PC-9 (cell line): Measurements from ENCODE around the gene IRF1. TPM values are rescaled to one million over a fixed set of nuclear protein-coding genes. Genes with fewer than 3 reads are reported as not detected.

Experiments used
- BruUV-seq: library from RNA; stranded (reverse); fragments of 400-500 nt; replicated peaks from 2 replicates; lab custom pipeline; 2021; lab: Mats Ljungman, UMichigan
- CTCF ChIA-PET: fragments of 300-600 bp; sonication (Branson Sonifier 250); formaldehyde crosslinking; loops from one replicate; lab custom pipeline; 2022; ENCODE audit warnings: antibody characterized with exemption; lab: Charles Lee
- POLR2A ChIA-PET: fragments of 300-600 bp; sonication (Branson Sonifier 250); formaldehyde crosslinking; loops from one replicate; lab custom pipeline; 2022; ENCODE audit warnings: antibody characterized with exemption; ENCODE audit not compliant: unreplicated experiment; lab: Charles Lee
- DNase-seq, 2 experiments: peaks; one replicate each; pipeline versions ENCODE4 v3.0.0 to v3.0.0-alpha.2; 2015 to 2022; ENCODE audit warnings: mixed read lengths in 1 of 2
- H2AFZ ChIP-seq: fragments of 200-600 bp; sonication (generic); 2 replicates; pipeline ENCODE4 v1.8.1; 2017; ENCODE audit warnings: antibody characterized with exemption
- H3F3A ChIP-seq: fragments of 200-600 bp; sonication (generic); 2 replicates; pipeline ENCODE4 v1.8.1; 2017; ENCODE audit warnings: antibody characterized with exemption, mild to moderate bottlenecking, low read depth; ENCODE audit not compliant: insufficient read depth
- H3K27ac ChIP-seq: fragments of 200-600 bp; sonication (generic); 2 replicates; pipeline ENCODE4 v1.6.1; 2016; ENCODE audit warnings: mixed run types
- H3K27me3 ChIP-seq: fragments of 200-600 bp; sonication (generic); 2 replicates; pipeline ENCODE4 v1.6.1; 2016; ENCODE audit warnings: low read depth, mixed run types; ENCODE audit not compliant: insufficient read depth
- H3K36me3 ChIP-seq: fragments of 200-600 bp; sonication (generic); 2 replicates; pipeline ENCODE4 v1.6.1; 2016; ENCODE audit warnings: low read depth, mixed run types
- H3K4me1 ChIP-seq: fragments of 200-600 bp; sonication (generic); replicated peaks from 2 replicates; pipeline ENCODE4 v1.6.1; 2016; ENCODE audit warnings: mixed run types; ENCODE audit not compliant: insufficient read depth
- H3K4me2 ChIP-seq: fragments of 200-600 bp; sonication (generic); 2 replicates; pipeline ENCODE4 v1.6.1; 2017; ENCODE audit warnings: mixed run types
- H3K4me3 ChIP-seq: fragments of 200-600 bp; sonication (generic); 2 replicates; pipeline ENCODE4 v1.6.1; 2016; ENCODE audit warnings: mixed run types
- H3K79me2 ChIP-seq: fragments of 200-600 bp; sonication (generic); 2 replicates; pipeline ENCODE4 v1.6.1; 2017; ENCODE audit warnings: low read depth, mixed run types
- H3K9me2 ChIP-seq: fragments of 200-600 bp; sonication (generic); 2 replicates; pipeline ENCODE4 v1.8.1; 2017; ENCODE audit warnings: mild to moderate bottlenecking; ENCODE audit not compliant: insufficient read depth
- H3K9me3 ChIP-seq: fragments of 200-600 bp; sonication (generic); 2 replicates; pipeline ENCODE4 v1.8.1; 2016; ENCODE audit warnings: low read depth; ENCODE audit not compliant: insufficient read depth
- H4K20me1 ChIP-seq: fragments of 200-600 bp; sonication (generic); 2 replicates; pipeline ENCODE4 v1.8.1; 2017; ENCODE audit not compliant: insufficient read depth
- EZH2 ChIP-seq: fragments of 200-600 bp; sonication (generic); IDR thresholded peaks from 2 replicates; pipeline ENCODE4 v1.8.0; 2017; ENCODE audit warnings: antibody characterized with exemption, low read depth
- intact Hi-C: fragments of 100-400 bp; cut with micrococcal nuclease; formaldehyde crosslinking; loops from one replicate; pipeline ENCODE4 v1.10.0; 2022; ENCODE audit not compliant: unreplicated experiment
- total RNA-seq: library from RNA; stranded (reverse); gene quantifications from 2 replicates; pipeline ENCODE4 v1.2.3, GENCODE V29; 2021
- TF ChIP-seq, protein P1 (sequence below): fragments of 200-600 bp; sonication (generic); conservative IDR thresholded peaks from 2 replicates; pipeline ENCODE4 v1.6.1; 2017; ENCODE audit warnings: mixed run types, antibody characterized with exemption, mild to moderate bottlenecking, moderate library complexity

IRF1 gene
- total RNA-seq, 1 experiment from 2014 or later = 27.1 TPM

DNA sequence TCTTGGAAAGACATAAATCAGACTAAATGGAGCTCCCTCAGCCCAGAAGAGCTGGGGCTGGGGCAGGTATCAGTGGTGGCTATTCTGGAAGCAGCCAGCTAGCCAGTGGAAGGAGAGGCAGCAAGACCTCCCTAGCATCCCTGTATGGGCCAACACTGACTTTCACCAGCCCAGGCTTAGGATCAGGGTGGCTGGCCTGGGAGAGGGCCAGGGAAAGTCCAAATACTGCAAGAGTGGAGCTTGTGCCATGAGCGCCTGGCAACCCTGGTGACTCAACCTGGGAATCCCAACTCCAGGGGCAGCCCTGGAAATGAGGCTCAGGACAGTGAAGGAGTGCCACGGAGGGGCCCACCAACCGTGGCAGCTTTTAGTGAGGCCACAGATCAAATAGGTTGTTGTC, 7.6 kb upstream of the IRF1 start:
- H3K9me3 ChIP-seq = no peaks in the 10 kb centered on the region
- no TSS peak for BruUV-seq
- ChIA-PET CTCF (interaction anchor here (0.5 to 1.6 kb wide), 8 partner anchors 27 to 116 kb away, joined by 3 to 6 read pairs (median 3); no protein-coding TSS in a partner anchor), POLR2A (interaction anchor here (0.7 to 1.3 kb wide), 5 partner anchors 39 to 333 kb away, joined by 3 to 8 read pairs (median 4); no protein-coding TSS in a partner anchor)
- H3K4me3 ChIP-seq = peak overlapping the region; percentile 94; the same call in 1 of the 2 replicates
- H2AFZ ChIP-seq = no peak overlapping the region
- H3K79me2 ChIP-seq = no peaks in the 10 kb centered on the region
- H3K27me3 ChIP-seq = no peaks in the 10 kb centered on the region
- peak overlapping the region; percentile 98 for H3K4me2 ChIP-seq
- no peaks in the 10 kb centered on the region for H4K20me1 ChIP-seq
- no peaks in the 10 kb centered on the region for H3K9me2 ChIP-seq
- peaks cover 37% of the 10 kb centered on the region for H3F3A ChIP-seq
- H3K4me1 ChIP-seq = peaks cover 61% of the 10 kb centered on the region
- peak in 1 of 2 experiments; percentile 48 for DNase-seq
- TF ChIP-seq EZH2 = no peak
- TF ChIP-seq, protein P1, sequence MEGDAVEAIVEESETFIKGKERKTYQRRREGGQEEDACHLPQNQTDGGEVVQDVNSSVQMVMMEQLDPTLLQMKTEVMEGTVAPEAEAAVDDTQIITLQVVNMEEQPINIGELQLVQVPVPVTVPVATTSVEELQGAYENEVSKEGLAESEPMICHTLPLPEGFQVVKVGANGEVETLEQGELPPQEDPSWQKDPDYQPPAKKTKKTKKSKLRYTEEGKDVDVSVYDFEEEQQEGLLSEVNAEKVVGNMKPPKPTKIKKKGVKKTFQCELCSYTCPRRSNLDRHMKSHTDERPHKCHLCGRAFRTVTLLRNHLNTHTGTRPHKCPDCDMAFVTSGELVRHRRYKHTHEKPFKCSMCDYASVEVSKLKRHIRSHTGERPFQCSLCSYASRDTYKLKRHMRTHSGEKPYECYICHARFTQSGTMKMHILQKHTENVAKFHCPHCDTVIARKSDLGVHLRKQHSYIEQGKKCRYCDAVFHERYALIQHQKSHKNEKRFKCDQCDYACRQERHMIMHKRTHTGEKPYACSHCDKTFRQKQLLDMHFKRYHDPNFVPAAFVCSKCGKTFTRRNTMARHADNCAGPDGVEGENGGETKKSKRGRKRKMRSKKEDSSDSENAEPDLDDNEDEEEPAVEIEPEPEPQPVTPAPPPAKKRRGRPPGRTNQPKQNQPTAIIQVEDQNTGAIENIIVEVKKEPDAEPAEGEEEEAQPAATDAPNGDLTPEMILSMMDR = no peak
- intact Hi-C loops = loop anchor here (5.0 to 10.0 kb wide), 3 partner anchors 59 to 231 kb away; partner anchors contain the start of genes RAD50 and SLC22A4
- peak overlapping the region; percentile 96 for H3K27ac ChIP-seq
- H3K36me3 ChIP-seq = no peaks in the 10 kb centered on the region

DNA sequence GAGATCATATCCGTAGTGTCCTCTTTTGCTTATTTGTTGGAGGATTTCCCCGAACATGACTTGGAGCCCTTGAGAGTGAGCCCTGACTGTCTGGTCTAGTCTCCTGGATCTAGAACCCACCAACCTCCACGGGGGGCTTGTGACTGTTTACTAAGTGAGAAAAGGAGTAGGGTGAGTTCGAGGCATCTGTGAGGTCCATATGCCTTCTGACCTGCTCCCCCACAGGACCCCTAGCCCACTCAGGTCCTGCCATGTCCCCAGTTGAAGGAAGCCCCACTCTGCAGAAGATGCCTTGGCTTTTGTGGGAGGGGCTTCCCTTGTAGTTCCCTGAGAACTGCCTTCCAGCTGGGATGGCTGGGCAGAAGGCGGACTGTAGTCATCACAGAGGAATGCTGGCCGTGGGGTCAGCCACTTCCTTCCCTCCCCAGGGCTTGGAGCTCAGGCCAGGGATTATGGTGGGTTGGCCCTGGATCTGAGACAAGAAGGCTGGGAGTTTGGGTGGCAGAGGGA, 7.0 kb upstream of the IRF1 start:
- Histone ChIP-seq H3K79me2 (no peaks in the 10 kb centered on the region), H2AFZ (peak overlapping the region; percentile 87; the same call in 1 of the 2 replicates), H3K9me2 (no peaks in the 10 kb centered on the region), H3K4me3 (peak overlapping the region; percentile 94), H3K9me3 (no peaks in the 10 kb centered on the region), H3K27ac (peak overlapping the region; percentile 96), H3K27me3 (no peaks in the 10 kb centered on the region), H3F3A (peaks cover 42% of the 10 kb centered on the region), H3K4me1 (peaks cover 58% of the 10 kb centered on the region), H4K20me1 (no peaks in the 10 kb centered on the region), H3K36me3 (no peaks in the 10 kb centered on the region), H3K4me2 (peak overlapping the region; percentile 98)
- TSS peak; percentile 57 for BruUV-seq
- CTCF ChIA-PET = interaction anchor here (0.6 to 1.6 kb wide), 8 partner anchors 26 to 317 kb away, joined by 3 to 6 read pairs (median 4); no protein-coding TSS in a partner anchor
- intact Hi-C loops = loop anchor here (1.0 to 10.0 kb wide), 9 partner anchors 31 to 230 kb away; partner anchors contain the start of genes RAD50 and SLC22A4
- POLR2A ChIA-PET = interaction anchor here (0.7 to 1.2 kb wide), 3 partner anchors 39 to 110 kb away, joined by 3 to 8 read pairs (median 4); no protein-coding TSS in a partner anchor
- DNase-seq = peak; percentile 82 to 89
- TF ChIP-seq, protein P1 = no peak
- TF ChIP-seq EZH2 = no peak

DNA sequence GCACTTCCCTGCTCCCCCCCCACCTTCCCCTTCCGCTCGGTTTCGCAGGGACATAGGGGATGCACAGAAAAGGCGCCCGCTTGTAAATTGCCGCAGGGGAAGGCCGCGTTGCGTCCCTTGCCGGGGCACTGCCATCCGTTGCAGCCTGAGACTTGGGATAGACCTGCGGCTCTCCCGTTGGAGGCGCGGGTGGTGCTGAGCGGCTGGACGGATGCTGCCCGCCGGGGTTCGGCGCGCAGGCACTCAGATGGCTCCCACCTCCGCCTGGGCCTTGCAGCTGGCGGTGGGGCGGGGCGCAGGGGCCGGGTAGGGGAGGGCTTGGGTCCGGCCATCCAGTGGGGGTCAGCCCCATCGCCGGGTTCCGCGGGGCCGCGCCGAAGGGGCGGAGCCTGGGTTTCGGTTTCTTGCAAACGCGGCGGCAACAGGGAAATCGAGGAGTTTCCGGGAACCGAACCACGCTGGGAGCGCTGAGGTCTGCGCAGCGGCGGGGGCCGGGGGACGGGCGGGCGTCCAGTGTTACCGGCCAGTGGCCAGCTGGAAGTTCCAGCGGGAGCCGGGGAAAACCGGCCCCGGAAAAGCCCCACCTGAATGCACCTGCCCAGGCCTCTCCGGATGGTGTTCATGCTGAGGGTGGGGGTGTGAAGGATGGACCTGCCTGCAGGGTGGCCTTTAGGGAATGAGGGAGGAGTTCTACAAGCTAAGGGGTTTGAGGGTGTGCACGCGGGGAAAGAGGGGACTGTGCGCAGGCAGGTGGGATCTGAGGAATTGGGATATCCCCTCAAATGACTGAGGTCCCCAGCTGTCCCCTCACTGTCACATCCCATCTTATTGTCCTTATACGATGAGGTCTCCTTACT, 6.3 kb upstream of the IRF1 start:
- Histone ChIP-seq H4K20me1 (no peaks in the 10 kb centered on the region), H3K4me1 (peaks cover 61% of the 10 kb centered on the region), H2AFZ (peak overlapping the region; percentile 87), H3K27me3 (no peaks in the 10 kb centered on the region), H3K36me3 (no peaks in the 10 kb centered on the region), H3F3A (peaks cover 44% of the 10 kb centered on the region), H3K4me3 (peak overlapping the region; percentile 94), H3K9me3 (no peaks in the 10 kb centered on the region), H3K27ac (peak overlapping the region; percentile 96), H3K4me2 (peak overlapping the region; percentile 98), H3K79me2 (no peaks in the 10 kb centered on the region), H3K9me2 (no peaks in the 10 kb centered on the region)
- no TSS peak for BruUV-seq
- no peak for TF ChIP-seq EZH2
- TF ChIP-seq, protein P1 = no peak
- peak; percentile 75 to 91 for DNase-seq
- POLR2A ChIA-PET = interaction anchor here (0.5 to 1.6 kb wide), 13 partner anchors 13 to 1874 kb away, joined by 3 to 25 read pairs (median 9); partner anchors contain the start of gene SLC22A5
- CTCF ChIA-PET = interaction anchor here (0.6 to 1.6 kb wide), 10 partner anchors 33 to 690 kb away, joined by 3 to 10 read pairs (median 4); no protein-coding TSS in a partner anchor
- intact Hi-C loops = loop anchor here (1.0 to 10.0 kb wide), 10 partner anchors 30 to 230 kb away; partner anchors contain the start of genes RAD50 and SLC22A4
